DMS153 (cell line): ENCODE results near the gene DHRS4L2.
"Not testable (repeated sequence)": the region's sequence is repeated elsewhere in the genome, so short reads cannot be mapped to it uniquely, and the experiment has no call there.

Experiments
- DNase-seq: peaks from one replicate; lab custom pipeline; 2025; lab: John Stamatoyannopoulos, UW

The DHRS4L2 gene

GRCh38 chr14:23973178-23973577 is 15.6 kb upstream of the DHRS4L2 start:
- DNase-seq = not testable (repeated sequence)

- DNase-seq = not testable (repeated sequence)
Observed at GRCh38 chr14:23974041-23974440, 14.7 kb upstream of the DHRS4L2 start.

DNA sequence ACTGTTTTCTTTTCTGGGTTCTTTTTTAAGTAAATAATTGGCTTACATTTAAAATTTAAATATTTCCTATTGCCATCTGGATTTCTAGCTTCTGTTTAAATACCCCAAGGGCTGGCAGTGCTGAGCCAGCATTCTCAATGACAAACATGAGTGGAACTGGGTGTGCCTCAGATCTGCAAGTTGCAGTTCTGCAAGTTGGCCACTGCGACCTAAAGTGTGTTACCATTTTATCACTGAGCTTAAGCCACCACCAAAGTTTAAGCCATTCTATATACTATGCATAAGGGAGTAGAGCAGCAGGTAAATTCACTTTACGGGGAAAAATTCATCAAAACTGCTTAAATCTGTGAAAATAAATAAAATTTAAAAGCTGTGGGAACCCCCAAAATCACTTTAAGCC is 11.5 kb upstream of the DHRS4L2 start:
- DNase-seq = not testable (repeated sequence)

- not testable (repeated sequence) for DNase-seq
Observed at GRCh38 chr14:23981951-23982813, 6.5 kb upstream of the DHRS4L2 start.

DNA sequence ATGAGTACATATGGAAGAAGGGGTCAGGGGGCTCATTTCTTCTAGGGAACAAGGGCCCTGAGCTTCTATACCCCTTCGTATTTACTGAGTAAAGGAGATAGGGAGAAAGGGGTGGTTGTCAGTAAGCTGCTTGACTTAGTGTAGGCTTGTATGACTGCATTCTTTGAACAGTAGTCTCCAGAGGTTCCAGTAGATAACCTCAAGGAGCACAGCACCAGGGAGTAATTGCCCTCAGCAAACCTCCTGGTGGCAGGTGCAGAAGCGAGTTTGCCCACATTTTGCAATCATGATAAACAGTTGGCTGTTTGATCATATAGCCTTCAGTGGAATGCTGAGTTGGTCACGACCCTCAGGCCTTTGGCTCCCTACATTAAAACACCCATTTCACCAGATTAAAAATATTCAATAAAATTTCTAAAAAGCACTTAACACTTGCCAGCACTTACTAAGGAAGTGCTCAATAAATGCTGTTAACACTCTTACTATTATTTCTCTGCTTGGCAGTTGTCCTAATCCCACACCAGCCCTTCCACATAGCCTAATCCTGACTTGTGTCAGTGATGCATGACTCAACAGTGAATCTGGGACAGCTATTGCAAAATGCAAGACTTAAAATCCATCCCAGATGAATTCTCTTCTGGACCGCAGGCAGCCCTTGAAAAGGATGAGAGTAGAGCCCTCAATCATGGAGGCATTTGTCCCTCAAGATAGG is 3.7 kb upstream of the DHRS4L2 start:
- DNase-seq = no peak

GRCh38 chr14:23988223-23988606 is 514 bp upstream of the DHRS4L2 start:
- not testable (repeated sequence) for DNase-seq

DNA sequence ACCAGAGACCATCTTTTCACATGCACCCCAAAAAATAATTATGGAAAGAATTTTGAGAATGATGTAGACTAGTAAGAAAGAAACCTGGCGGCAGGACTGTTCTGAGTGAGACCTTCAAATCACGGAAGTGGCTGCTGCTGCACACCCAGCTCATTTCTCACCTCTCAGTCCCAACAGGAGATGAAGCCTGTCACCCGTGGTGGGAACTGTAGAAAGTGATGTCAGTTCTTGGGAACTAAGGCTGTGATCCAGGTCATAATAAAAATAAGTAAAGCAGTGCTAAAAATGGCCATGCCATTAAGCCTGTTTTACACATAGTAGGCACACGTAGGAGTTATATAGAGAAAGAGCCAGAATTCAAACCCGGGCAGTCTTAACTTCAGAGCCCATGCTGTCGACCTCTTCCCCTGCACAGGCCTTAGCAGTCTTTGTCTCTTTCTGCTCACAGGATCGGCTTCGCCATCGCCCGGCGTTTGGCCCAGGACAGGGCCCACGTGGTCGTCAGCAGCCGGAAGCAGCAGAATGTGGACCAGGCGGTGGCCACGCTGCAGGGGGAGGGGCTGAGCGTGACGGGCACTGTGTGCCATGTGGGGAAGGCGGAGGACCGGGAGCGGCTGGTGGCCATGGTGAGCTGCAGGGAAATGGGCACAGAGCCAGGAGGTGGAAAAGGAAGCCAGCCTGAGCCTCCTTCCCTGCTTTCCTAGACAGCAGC is 1.2 kb downstream of the DHRS4L2 start:
- peak; percentile 80 for DNase-seq

- DNase-seq = not testable (repeated sequence)
Observed at GRCh38 chr14:23990961-23991360, 2.2 kb downstream of the DHRS4L2 start.

GRCh38 chr14:23993042-23993441 is 4.3 kb downstream of the DHRS4L2 start:
- DNase-seq = not testable (repeated sequence)

DNA sequence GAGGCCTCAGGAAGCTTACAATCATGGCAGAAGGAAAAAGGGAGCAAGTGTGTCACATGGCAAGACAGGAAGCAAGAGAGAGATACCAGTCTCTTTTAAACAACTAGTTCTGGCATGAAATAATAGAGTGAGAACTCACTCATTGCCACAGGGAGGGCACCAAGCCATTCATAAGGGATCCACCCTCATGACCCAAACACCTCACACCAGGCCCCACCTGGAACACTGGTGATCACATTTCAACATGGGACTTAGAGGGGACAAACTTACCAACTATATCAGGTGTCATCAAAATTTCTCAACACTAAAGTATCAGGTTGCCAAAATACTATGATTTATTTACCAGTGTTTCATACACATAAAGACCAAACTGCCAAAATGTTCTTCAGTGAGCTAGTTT is 7.3 kb downstream of the DHRS4L2 start:
- DNase-seq = not testable (repeated sequence)

- not testable (repeated sequence) for DNase-seq
Observed at GRCh38 chr14:23996825-23997224, 8.1 kb downstream of the DHRS4L2 start.

- not testable (repeated sequence) for DNase-seq
Observed at GRCh38 chr14:23999640-24000039, 10.9 kb downstream of the DHRS4L2 start.

GRCh38 chr14:24001078-24001477 is 12.3 kb downstream of the DHRS4L2 start:
- not testable (repeated sequence) for DNase-seq

GRCh38 chr14:24001679-24002078 is 12.9 kb downstream of the DHRS4L2 start:
- not testable (repeated sequence) for DNase-seq

DNA sequence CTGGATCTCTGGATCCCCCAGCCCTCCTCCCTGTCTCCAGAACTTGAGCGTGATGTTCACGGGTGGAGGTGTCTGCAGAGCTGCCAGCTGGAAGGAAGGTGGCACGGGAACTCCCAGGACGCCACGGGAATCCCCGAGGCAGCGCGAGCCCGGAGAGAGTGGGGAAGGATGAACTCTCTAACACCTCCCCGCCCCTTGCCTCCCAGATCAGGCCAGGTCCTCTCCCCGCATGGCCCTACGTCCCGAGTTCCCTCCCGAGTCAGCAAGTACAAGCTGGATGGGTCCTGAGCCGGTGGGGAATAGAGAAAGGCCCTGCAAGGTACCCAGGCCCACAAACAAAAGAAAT is 17.7 kb downstream of the DHRS4L2 start:
- DNase-seq = not testable (repeated sequence)

DNA sequence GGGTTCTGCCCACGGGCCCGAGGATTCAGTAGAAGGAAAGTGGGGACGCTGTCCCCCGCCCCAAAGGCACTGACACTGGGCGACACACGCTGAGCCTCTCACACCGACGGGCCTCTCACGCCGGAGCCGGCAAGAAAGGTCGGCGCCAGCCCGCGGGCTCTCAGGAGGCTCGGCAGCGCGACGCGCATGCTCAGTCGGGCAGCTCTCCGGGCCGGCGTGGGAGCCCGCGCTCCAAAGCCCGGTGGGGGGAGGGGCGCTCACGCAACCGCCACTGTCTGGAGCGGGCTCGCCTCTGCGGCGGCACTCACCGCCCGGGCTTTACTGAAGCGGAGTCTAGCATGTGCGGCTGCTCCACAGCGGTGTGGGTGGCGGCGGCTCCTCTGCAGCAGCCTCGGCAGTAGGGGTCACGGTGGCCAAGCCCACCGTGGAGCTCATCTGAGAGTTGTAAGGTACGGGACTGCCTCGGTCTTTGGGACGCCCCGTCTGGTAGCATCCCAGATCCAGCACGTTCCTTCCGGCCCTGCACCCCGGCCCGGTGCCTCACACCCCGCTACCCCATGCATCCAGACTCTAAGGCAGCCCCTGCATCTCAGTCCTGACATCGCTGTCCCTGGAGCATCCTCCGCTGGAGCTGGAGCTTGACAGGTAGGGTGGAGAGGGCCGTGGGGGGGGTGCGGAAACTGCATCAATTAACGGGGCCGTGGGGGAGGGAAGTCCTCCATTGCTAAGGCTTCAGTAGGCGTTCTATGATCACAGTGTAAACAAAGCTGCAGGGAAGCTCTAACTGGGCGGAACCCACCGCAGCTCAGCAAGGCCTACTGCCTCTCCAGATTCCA is 18.3 kb downstream of the DHRS4L2 start:
- peak; percentile 11 for DNase-seq

DNA sequence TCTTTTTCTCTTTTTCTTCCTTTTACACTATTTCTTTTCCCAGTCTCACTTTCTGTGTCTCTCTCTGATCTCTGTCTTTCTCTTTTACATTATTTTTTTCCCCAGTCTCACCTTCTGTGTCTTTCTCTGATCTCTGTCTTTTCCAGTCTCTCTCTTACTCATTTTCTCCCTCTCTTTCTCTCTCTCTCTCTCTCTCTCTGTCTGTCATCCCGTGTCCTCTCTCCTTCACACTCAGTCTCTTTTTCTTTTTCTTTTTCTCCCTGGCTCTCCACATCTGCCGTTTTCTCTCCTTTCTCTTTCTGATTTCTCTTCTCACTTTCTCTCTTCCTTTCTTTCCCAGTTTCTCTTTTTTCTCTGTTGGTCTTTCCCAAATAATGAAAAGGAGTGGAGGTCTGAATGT is 22.3 kb downstream of the DHRS4L2 start:
- DNase-seq = no peak

- not testable (repeated sequence) for DNase-seq
Observed at GRCh38 chr14:24012726-24013273, 24.1 kb downstream of the DHRS4L2 start.

DNA sequence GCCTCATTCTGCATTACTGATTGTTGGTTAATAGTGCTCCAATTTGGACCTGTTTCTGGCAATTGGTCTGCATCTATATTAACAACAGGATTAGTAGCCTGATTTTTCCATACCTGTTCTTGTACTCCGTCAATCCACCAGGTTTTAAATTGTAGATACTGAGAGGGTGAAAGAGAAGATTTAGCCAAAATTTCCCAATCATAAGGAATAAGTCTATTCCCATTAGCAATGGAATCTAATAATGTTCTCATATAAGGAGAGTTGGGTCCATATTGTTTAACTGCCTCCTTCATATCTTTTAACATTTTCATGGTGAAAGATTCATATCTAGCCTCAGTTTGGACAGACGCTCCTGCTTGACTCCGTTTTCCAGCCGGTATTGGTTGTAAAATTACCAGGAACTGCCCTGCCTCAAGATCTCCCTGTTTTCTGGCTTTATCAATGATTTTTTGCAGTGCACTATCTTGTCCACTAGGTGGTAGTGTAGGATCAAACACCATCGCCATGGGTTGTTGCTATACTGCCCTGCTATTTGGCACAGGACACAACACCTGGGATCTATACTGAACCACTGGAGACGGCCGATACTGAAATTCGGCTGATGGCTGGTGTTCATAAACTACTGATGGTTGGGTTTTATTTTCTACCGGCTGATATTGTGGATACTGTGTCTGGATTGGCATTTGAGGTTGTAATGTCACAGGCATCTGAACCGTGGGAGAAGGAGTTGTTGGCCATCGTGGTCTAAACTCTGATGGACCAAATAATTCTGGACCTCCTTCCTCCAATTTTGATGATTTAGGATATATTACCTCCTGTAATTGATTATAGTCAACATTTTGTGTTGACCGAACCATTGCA is 25.2 kb downstream of the DHRS4L2 start:
- DNase-seq = peak; percentile 46

DNA sequence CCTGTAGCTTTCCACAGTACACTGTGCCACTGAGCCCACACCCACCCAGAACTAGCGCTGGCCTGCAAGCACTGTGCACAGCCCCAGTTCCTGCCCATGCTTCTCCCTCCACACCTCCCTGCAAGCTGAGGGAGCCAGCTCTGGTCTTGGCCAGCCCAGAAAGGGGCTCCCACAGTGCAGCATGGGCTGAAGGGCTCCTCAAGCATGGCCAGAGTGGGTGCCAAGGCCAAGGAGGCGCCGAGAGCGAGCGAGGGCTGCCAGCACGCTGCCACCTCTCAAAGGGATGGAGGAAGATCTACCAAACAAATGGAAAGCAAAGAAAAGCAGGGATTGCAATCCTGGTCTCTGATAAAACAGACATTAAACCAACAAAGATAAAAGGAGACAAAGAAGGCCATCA is 27.0 kb downstream of the DHRS4L2 start:
- not testable (repeated sequence) for DNase-seq
